GM12878 (cell line): Measurements from ENCODE around the gene CCNL2. TPM values are rescaled to one million over a fixed set of nuclear protein-coding genes. Genes with fewer than 3 reads are reported as not detected.

ENCODE experiments used
- ATAC-seq: fragments of 200-7000 bp; cut with Tn5 transposase; 3 replicates; pipeline ENCODE4 v1.9.1; 2020; ENCODE audit warnings: mild to moderate bottlenecking, moderate library complexity
- BruUV-seq: library from RNA; stranded (reverse); fragments of 400-500 nt; replicated peaks from 2 replicates; lab custom pipeline; 2021; lab: Mats Ljungman, UMichigan
- CTCF ChIA-PET: fragments of 300-600 bp; sonication (Branson Sonifier 250); formaldehyde crosslinking; extraction: SDS; loops from one replicate; lab custom pipeline; 2021; ENCODE audit warnings: inconsistent platforms; lab: Yijun Ruan, JAX
- POLR2A ChIA-PET: fragments of 350-600 bp; formaldehyde crosslinking; extraction: SDS; loops from one replicate; lab custom pipeline; 2021; ENCODE audit warnings: inconsistent platforms; lab: Charles Lee
- RAD21 ChIA-PET: fragments of 300-600 bp; sonication (Branson Sonifier 250); formaldehyde crosslinking; loops from one replicate; lab custom pipeline; 2023; ENCODE audit warnings: antibody characterized with exemption; ENCODE audit not compliant: unreplicated experiment; lab: Charles Lee
- SMC1A ChIA-PET: fragments of 300-600 bp; sonication (Branson Sonifier 250); formaldehyde crosslinking; loops from one replicate; lab custom pipeline; 2023; ENCODE audit not compliant: unreplicated experiment, uncharacterized antibody; lab: Charles Lee
- DNase-seq: peaks from one replicate; pipeline ENCODE4 v3.0.0-alpha.2; 2011; ENCODE audit warnings: low read depth, low spot score
- FAIRE-seq: peaks from 3 replicates; lab custom pipeline; 2011; peaks lifted over from hg19 to GRCh38; lab: Jason Lieb, UNC
- H2AFZ ChIP-seq: 2 replicates; pipeline ENCODE4 v1.6.0; 2011; ENCODE audit warnings: low read depth, low read length, control low read depth; ENCODE audit not compliant: control insufficient read depth
- H3K27ac ChIP-seq: 2 replicates; pipeline ENCODE4 v1.5.1; 2011; ENCODE audit warnings: control low read depth; ENCODE audit not compliant: control insufficient read depth, insufficient read depth
- H3K27me3 ChIP-seq, 2 experiments: replicated peaks in 1 of 2; 2 replicates each; pipeline versions ENCODE4 v1.6.0 to v1.6.1; 2011; ENCODE audit warnings: low read length in 1 of 2; ENCODE audit not compliant: control insufficient read depth in 2 of 2, insufficient read depth in 2 of 2
- H3K36me3 ChIP-seq, 2 experiments: 2 replicates each; pipeline ENCODE4 v1.5.1; 2011; ENCODE audit warnings: low read length in 1 of 2; ENCODE audit not compliant: control insufficient read depth in 2 of 2, insufficient read depth in 2 of 2
- H3K4me1 ChIP-seq: 2 replicates; pipeline ENCODE4 v1.6.1; 2011; ENCODE audit warnings: mild to moderate bottlenecking, low read length, moderate library complexity, mixed read lengths; ENCODE audit not compliant: control insufficient read depth, insufficient read depth
- H3K4me2 ChIP-seq: 2 replicates; pipeline ENCODE4 v1.6.0; 2011; ENCODE audit warnings: control low read depth; ENCODE audit not compliant: control insufficient read depth, insufficient read depth
- H3K4me3 ChIP-seq: fragments of 200-600 bp; sonication (generic); 2 replicates; pipeline ENCODE4 v1.5.1; 2016
- H3K79me2 ChIP-seq: 2 replicates; pipeline ENCODE4 v1.6.0; 2011; ENCODE audit warnings: low read length; ENCODE audit not compliant: control insufficient read depth, insufficient read depth
- H3K9ac ChIP-seq: 2 replicates; pipeline ENCODE4 v1.8.0; 2011; ENCODE audit warnings: low read length, control low read depth, mixed read lengths; ENCODE audit not compliant: control insufficient read depth, insufficient read depth
- H3K9me3 ChIP-seq: replicated peaks from 3 replicates; pipeline ENCODE4 v1.5.1; 2011; ENCODE audit warnings: mild to moderate bottlenecking, low read length; ENCODE audit not compliant: control insufficient read depth, insufficient read depth
- H4K20me1 ChIP-seq: 2 replicates; pipeline ENCODE4 v1.6.0; 2011; ENCODE audit not compliant: control insufficient read depth, insufficient read depth
- CBFB ChIP-seq: IDR thresholded peaks from 2 replicates; pipeline ENCODE4 v1.6.1; 2016; ENCODE audit warnings: antibody characterized with exemption, low read depth
- POU2F2 ChIP-seq: IDR thresholded peaks from 3 replicates; pipeline ENCODE4 v1.6.1; 2011; ENCODE audit warnings: low read depth, mild to moderate bottlenecking, low read length, borderline replicate concordance
- SUPT20H ChIP-seq: IDR thresholded peaks from 2 replicates; pipeline ENCODE4 v1.6.1; 2011; ENCODE audit warnings: low read depth, mild to moderate bottlenecking, low read length, moderate library complexity, borderline replicate concordance; ENCODE audit not compliant: control insufficient read depth
- TAF1 ChIP-seq: IDR thresholded peaks from 2 replicates; pipeline ENCODE4 v1.6.1; 2011; ENCODE audit warnings: mild to moderate bottlenecking, low read depth, low read length, borderline replicate concordance
- YY1 ChIP-seq: IDR thresholded peaks from 2 replicates; pipeline ENCODE4 v1.6.1; 2011; ENCODE audit warnings: low read depth, mild to moderate bottlenecking, low read length
- WGBS: methylation state at CpG from one replicate; pipeline ENCODE4 v1.1.6; 2016; ENCODE audit warnings: low lambda C conversion rate; ENCODE audit not compliant: insufficient replicate concordance, insufficient coverage; ENCODE audit errors: missing lambda C conversion rate; 5-methylcytosine and 5-hydroxymethylcytosine counted together
- in situ Hi-C: fragments of 300-500 bp; cut with MboI; formaldehyde crosslinking; loops from 9 replicates; pipeline ENCODE4 v1.14.3; 2018; ENCODE audit warnings: mixed read lengths
- intact Hi-C: fragments of 100-400 bp; cut with micrococcal nuclease; formaldehyde crosslinking; loops from one replicate; pipeline ENCODE4 v1.14.2; 2022; ENCODE audit not compliant: unreplicated experiment
- polyA plus RNA-seq, 11 experiments: library from polyadenylated mRNA; depleted of rRNA in 4 of 11; unstranded in 6 of 11; stranded (reverse) in 5 of 11; fragments of >200 nt; fragmentation: Nextera tagmentation in 4 of 11; fragmentation: Illumina TruSeq in 1 of 11; extraction: Ambion mirVana in 4 of 11; extraction: Trizol in 1 of 11; gene quantifications; 1 replicate in 1 of 11; 2 replicates in 10 of 11; pipeline versions ENCODE4 v1.2.1 to v1.2.3, GENCODE V29; 2011 to 2016; ENCODE audit warnings: inconsistent platforms in 2 of 11, missing spikeins in 2 of 11, low read depth in 1 of 11
- total RNA-seq, 4 experiments: library from RNA; depleted of rRNA in 3 of 4; stranded (reverse); fragments of >200 nt in 3 of 4; fragmentation: Illumina TruSeq in 1 of 4; extraction: Trizol in 1 of 4; gene quantifications; 2 replicates each; pipeline versions ENCODE4 v1.2.1 to v1.2.3, GENCODE V29; 2013 to 2021
- TF ChIP-seq, protein P1 (sequence below), 3 experiments: IDR thresholded peaks in 2 of 3; conservative IDR thresholded peaks in 1 of 3; 2 replicates each; pipeline ENCODE4 v1.5.1; 2011; ENCODE audit warnings: low read depth in 3 of 3, low read length in 3 of 3, mild to moderate bottlenecking in 3 of 3, control low read depth in 2 of 3, moderate library complexity in 2 of 3, inconsistent platforms in 1 of 3, mixed read lengths in 1 of 3; ENCODE audit not compliant: control insufficient read depth in 2 of 3, insufficient read depth in 1 of 3; ENCODE audit errors: extremely low read depth in 1 of 3
- TF ChIP-seq, protein P2 (sequence below): fragments of 150-350 bp; IDR thresholded peaks from 2 replicates; pipeline ENCODE4 v1.6.1; 2016; ENCODE audit warnings: low read depth, low read length
- TF ChIP-seq, protein P3 (sequence below): IDR thresholded peaks from 2 replicates; pipeline ENCODE4 v1.6.1; 2012; ENCODE audit warnings: mild to moderate bottlenecking, low read depth, low read length
- TF ChIP-seq, protein P4 (sequence below): fragments of 450-650 bp; IDR thresholded peaks from 2 replicates; pipeline ENCODE4 v1.6.1; 2017; ENCODE audit warnings: mild to moderate bottlenecking, moderate library complexity

Gene CCNL2
- total and polyA plus RNA-seq, 10 of the 15 experiments (the other 5 are each of a cell fraction or from before 2014, with no cell fraction given) = 2.1 to 143 (median 101) TPM

DNA sequence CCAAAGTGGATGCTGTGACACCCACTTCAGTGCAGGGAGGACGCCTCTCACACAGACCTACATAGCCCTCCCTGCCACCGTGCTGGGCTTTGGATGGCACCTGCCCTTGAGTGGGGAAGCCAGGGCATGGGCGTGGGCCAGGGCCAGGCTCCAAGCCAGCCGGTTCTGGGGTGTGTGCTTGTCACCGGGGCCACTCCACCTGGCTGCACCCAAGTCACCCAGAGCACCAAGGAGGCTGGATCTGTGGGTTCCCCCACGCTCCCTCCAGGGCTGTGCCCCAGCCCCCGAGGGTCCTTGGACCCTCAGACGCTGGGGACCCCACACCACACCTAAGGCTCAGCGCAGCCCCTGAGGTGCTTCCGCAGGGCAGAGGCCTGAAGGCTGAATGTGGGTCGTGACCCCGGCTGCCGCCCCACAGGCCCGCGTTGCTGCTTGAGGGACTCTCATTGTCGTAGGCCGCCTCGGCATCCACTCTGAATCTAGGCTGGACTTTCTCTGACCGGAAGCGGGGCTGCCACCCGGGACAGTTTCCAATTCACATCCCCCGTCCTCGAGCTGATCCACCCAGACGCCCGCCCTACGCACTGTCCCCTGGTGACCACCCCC is 42.2 kb downstream of the CCNL2 start:
- Histone ChIP-seq H3K79me2 (no peaks in the 10 kb centered on the region), H4K20me1 (no peaks in the 10 kb centered on the region), H3K36me3 (no peaks in the 10 kb centered on the region), H3K27ac (no peak overlapping the region), H3K4me1 (peaks cover 5% of the 10 kb centered on the region), H3K9me3 (no peaks in the 10 kb centered on the region), H3K4me2 (no peak overlapping the region), H3K4me3 (no peak overlapping the region), H3K27me3 (peaks cover 0 to 3% of the 10 kb centered on the region in 2 experiments; a peak in 2 of 4 replicates), H3K9ac (no peak overlapping the region), H2AFZ (no peak overlapping the region)
- WGBS = 39% methylated on average over 26 of the region's 26 CpGs
- FAIRE-seq = no peak
- CTCF ChIA-PET = no interaction called here
- POLR2A ChIA-PET = no interaction called here
- ATAC-seq = peak; percentile 16; the same call in 2 of the 3 replicates
- in situ Hi-C loops = no loop called here
- BruUV-seq = no TSS peak
- no peak for DNase-seq
- intact Hi-C loops = no loop called here
- RAD21 ChIA-PET = no interaction called here
- SMC1A ChIA-PET = no interaction called here
- TF ChIP-seq, protein P1, sequence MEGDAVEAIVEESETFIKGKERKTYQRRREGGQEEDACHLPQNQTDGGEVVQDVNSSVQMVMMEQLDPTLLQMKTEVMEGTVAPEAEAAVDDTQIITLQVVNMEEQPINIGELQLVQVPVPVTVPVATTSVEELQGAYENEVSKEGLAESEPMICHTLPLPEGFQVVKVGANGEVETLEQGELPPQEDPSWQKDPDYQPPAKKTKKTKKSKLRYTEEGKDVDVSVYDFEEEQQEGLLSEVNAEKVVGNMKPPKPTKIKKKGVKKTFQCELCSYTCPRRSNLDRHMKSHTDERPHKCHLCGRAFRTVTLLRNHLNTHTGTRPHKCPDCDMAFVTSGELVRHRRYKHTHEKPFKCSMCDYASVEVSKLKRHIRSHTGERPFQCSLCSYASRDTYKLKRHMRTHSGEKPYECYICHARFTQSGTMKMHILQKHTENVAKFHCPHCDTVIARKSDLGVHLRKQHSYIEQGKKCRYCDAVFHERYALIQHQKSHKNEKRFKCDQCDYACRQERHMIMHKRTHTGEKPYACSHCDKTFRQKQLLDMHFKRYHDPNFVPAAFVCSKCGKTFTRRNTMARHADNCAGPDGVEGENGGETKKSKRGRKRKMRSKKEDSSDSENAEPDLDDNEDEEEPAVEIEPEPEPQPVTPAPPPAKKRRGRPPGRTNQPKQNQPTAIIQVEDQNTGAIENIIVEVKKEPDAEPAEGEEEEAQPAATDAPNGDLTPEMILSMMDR (IDR thresholded peaks at IDR 0.05 in 2 of 3, conservative IDR thresholded peaks at IDR 0.05 in 1 of 3; ENCODE audit: control insufficient read depth in 2 of 3, extremely low read depth in 1 of 3, insufficient read depth in 1 of 3, low read depth in 3 of 3, low read length in 3 of 3) = no peak
- TF ChIP-seq, protein P2, sequence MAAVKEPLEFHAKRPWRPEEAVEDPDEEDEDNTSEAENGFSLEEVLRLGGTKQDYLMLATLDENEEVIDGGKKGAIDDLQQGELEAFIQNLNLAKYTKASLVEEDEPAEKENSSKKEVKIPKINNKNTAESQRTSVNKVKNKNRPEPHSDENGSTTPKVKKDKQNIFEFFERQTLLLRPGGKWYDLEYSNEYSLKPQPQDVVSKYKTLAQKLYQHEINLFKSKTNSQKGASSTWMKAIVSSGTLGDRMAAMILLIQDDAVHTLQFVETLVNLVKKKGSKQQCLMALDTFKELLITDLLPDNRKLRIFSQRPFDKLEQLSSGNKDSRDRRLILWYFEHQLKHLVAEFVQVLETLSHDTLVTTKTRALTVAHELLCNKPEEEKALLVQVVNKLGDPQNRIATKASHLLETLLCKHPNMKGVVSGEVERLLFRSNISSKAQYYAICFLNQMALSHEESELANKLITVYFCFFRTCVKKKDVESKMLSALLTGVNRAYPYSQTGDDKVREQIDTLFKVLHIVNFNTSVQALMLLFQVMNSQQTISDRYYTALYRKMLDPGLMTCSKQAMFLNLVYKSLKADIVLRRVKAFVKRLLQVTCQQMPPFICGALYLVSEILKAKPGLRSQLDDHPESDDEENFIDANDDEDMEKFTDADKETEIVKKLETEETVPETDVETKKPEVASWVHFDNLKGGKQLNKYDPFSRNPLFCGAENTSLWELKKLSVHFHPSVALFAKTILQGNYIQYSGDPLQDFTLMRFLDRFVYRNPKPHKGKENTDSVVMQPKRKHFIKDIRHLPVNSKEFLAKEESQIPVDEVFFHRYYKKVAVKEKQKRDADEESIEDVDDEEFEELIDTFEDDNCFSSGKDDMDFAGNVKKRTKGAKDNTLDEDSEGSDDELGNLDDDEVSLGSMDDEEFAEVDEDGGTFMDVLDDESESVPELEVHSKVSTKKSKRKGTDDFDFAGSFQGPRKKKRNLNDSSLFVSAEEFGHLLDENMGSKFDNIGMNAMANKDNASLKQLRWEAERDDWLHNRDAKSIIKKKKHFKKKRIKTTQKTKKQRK = no peak
- no peak for TF ChIP-seq TAF1
- TF ChIP-seq, protein P3, sequence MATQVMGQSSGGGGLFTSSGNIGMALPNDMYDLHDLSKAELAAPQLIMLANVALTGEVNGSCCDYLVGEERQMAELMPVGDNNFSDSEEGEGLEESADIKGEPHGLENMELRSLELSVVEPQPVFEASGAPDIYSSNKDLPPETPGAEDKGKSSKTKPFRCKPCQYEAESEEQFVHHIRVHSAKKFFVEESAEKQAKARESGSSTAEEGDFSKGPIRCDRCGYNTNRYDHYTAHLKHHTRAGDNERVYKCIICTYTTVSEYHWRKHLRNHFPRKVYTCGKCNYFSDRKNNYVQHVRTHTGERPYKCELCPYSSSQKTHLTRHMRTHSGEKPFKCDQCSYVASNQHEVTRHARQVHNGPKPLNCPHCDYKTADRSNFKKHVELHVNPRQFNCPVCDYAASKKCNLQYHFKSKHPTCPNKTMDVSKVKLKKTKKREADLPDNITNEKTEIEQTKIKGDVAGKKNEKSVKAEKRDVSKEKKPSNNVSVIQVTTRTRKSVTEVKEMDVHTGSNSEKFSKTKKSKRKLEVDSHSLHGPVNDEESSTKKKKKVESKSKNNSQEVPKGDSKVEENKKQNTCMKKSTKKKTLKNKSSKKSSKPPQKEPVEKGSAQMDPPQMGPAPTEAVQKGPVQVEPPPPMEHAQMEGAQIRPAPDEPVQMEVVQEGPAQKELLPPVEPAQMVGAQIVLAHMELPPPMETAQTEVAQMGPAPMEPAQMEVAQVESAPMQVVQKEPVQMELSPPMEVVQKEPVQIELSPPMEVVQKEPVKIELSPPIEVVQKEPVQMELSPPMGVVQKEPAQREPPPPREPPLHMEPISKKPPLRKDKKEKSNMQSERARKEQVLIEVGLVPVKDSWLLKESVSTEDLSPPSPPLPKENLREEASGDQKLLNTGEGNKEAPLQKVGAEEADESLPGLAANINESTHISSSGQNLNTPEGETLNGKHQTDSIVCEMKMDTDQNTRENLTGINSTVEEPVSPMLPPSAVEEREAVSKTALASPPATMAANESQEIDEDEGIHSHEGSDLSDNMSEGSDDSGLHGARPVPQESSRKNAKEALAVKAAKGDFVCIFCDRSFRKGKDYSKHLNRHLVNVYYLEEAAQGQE = no peak
- TF ChIP-seq YY1 = no peak
- TF ChIP-seq POU2F2 = no peak
- TF ChIP-seq SUPT20H = no peak
- TF ChIP-seq, protein P4, sequence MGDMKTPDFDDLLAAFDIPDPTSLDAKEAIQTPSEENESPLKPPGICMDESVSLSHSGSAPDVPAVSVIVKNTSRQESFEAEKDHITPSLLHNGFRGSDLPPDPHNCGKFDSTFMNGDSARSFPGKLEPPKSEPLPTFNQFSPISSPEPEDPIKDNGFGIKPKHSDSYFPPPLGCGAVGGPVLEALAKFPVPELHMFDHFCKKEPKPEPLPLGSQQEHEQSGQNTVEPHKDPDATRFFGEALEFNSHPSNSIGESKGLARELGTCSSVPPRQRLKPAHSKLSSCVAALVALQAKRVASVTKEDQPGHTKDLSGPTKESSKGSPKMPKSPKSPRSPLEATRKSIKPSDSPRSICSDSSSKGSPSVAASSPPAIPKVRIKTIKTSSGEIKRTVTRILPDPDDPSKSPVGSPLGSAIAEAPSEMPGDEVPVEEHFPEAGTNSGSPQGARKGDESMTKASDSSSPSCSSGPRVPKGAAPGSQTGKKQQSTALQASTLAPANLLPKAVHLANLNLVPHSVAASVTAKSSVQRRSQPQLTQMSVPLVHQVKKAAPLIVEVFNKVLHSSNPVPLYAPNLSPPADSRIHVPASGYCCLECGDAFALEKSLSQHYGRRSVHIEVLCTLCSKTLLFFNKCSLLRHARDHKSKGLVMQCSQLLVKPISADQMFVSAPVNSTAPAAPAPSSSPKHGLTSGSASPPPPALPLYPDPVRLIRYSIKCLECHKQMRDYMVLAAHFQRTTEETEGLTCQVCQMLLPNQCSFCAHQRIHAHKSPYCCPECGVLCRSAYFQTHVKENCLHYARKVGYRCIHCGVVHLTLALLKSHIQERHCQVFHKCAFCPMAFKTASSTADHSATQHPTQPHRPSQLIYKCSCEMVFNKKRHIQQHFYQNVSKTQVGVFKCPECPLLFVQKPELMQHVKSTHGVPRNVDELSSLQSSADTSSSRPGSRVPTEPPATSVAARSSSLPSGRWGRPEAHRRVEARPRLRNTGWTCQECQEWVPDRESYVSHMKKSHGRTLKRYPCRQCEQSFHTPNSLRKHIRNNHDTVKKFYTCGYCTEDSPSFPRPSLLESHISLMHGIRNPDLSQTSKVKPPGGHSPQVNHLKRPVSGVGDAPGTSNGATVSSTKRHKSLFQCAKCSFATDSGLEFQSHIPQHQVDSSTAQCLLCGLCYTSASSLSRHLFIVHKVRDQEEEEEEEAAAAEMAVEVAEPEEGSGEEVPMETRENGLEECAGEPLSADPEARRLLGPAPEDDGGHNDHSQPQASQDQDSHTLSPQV = no peak
- no peak for TF ChIP-seq CBFB
